GM08714 (cell line): ENCODE data around the gene SENP8.
"Not testable (repeated sequence)": the region's sequence is repeated elsewhere in the genome, so short reads cannot be mapped to it uniquely, and the experiment has no call there.

Source experiments
- H3K4me3 ChIP-seq: fragments of 200-500 bp; sonication (Bioruptor generic); 2 replicates; pipeline ENCODE4 v1.5.1; 2014; ENCODE audit warnings: mild to moderate bottlenecking, low read length, inconsistent platforms
- ZNF274 ChIP-seq: IDR thresholded peaks from 2 replicates; pipeline ENCODE4 v1.6.1; 2012; ENCODE audit warnings: mild to moderate bottlenecking, low read depth, low read length

Gene SENP8

DNA sequence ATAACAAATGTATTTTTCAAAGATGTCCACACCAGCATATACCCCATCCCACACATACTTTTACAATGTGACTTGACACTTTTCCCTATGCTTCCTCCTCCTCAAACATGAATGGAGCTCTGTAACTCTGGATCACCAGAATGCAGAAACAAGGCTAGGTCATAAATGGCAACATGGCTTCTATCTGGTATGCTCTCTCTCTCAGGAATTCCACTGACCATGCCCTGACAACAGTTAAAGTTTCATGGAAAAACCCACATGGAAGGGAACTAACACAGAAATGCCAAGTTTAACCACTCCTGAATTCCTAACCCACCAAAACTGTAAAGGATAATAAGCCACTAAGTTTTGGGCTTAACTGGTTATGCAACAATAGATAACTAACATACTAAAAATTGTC, 20.2 kb upstream of the SENP8 start:
- H3K4me3 ChIP-seq: no peak overlapping the region
- TF ChIP-seq ZNF274: no peak

GRCh38 chr15:72099155-72099554, 19.0 kb upstream of the SENP8 start:
- no peak overlapping the region for H3K4me3 ChIP-seq
- no peak for TF ChIP-seq ZNF274

DNA sequence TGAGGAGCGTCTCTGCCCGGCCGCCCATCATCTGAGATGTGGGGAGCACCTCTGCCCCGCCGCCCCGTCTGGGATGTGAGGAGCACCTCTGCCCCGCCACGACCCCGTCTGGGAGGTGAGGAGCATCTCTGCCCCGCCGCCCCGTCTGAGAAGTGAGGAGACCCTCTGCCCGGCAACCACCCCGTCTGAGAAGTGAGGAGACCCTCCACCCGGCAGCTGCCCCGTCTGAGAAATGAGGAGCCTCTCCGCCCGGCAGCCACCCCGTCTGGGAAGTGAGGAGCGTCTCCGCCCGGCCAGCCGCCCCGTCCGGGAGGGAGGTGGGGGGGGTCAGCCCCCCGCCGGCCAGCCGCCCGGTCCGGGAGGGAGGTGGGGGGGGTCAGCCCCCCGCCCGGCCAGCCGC, 17.7 kb upstream of the SENP8 start:
- H3K4me3 ChIP-seq: not testable (repeated sequence)

- TF ChIP-seq ZNF274: no peak
- no peak overlapping the region for H3K4me3 ChIP-seq
Measured at GRCh38 chr15:72105111-72105510, 13.1 kb upstream of the SENP8 start.

- TF ChIP-seq ZNF274: no peak
Measured at GRCh38 chr15:72106068-72106467, 12.1 kb upstream of the SENP8 start.

GRCh38 chr15:72110355-72110754, 7.8 kb upstream of the SENP8 start:
- TF ChIP-seq ZNF274: no peak
- H3K4me3 ChIP-seq: no peak overlapping the region

More at GRCh38 chr15:72106068-72106467, 12.1 kb upstream of the SENP8 start:
- no peak overlapping the region for H3K4me3 ChIP-seq

GRCh38 chr15:72112116-72112515, 6.1 kb upstream of the SENP8 start:
- H3K4me3 ChIP-seq: no peak overlapping the region
- TF ChIP-seq ZNF274: no peak

DNA sequence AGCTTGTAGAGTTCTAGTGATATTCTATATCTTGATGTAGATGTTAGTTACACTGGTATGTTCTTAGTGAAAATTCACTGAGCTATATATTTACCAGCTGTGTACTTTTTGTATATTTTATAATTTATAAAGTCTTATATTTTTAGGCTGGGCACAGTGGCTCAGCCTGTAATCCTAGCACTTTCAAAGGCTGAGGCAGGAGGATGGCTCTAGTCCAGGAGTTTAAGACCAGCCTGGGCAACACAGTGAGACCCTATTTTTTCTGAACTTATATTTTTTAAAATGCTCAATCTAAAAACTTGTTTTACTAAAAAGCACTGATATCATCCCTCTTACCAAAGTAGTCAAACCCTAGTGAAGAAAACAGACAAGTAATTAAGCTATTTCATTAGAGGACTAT, 5.4 kb upstream of the SENP8 start:
- H3K4me3 ChIP-seq: no peak overlapping the region
- no peak for TF ChIP-seq ZNF274

DNA sequence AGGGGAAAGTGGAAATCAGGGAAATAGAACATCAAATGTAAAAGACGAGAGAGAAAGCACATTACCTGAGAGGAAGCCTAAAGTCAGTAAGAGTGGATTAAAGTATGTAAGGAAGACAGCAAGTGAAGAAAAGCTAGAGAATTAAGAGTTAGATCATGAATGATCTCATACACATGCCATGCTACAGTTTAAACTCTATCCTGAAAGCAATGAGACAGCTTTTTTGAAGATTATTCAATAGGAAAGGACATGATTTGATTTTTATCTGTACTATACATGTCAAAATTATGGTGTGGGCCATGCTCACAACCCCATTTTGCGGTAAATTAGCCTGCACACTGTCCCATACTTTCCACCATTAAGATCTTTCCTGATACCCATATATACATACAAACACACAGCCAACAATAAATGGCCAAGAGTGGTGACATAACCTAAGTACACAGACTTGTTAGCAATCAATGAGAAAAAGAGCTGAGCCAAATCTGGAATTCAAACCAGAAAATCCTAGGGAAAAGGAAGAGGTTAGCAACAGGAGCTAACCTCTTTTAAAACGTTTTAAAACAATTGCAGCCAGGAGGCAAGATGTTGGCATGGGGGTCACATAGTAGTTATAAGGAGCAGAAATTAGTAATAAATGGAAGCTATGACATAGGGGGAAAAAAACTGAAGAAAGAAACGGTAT, 4.7 kb upstream of the SENP8 start:
- no peak overlapping the region for H3K4me3 ChIP-seq
- no peak for TF ChIP-seq ZNF274

GRCh38 chr15:72116731-72117485, 1.3 kb upstream of the SENP8 start:
- TF ChIP-seq ZNF274: no peak
- peak overlapping the region; percentile 78 for H3K4me3 ChIP-seq

GRCh38 chr15:72117486-72118016, 652 bp upstream of the SENP8 start:
- H3K4me3 ChIP-seq: peak overlapping the region; percentile 78
- TF ChIP-seq ZNF274: no peak

DNA sequence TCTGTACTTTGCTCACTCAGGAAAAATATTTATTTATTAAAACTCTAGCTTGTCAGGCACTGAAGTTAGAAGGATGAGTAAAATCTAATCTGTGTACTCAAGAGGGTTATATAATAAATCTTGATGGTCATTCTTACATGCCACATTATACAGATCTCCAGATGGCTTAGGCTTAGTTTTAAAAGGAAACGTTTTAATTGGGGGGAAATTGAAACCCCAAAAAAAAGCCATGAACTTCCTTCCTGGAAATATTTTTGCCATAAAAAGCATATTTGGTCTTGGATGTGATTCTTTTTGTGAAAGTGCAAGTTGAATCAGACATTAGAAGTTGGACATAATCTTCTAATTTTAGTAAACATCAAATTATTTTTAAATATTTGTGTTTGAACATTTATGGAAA, 6.0 kb downstream of the SENP8 start:
- no peak for TF ChIP-seq ZNF274
- H3K4me3 ChIP-seq: no peak overlapping the region

DNA sequence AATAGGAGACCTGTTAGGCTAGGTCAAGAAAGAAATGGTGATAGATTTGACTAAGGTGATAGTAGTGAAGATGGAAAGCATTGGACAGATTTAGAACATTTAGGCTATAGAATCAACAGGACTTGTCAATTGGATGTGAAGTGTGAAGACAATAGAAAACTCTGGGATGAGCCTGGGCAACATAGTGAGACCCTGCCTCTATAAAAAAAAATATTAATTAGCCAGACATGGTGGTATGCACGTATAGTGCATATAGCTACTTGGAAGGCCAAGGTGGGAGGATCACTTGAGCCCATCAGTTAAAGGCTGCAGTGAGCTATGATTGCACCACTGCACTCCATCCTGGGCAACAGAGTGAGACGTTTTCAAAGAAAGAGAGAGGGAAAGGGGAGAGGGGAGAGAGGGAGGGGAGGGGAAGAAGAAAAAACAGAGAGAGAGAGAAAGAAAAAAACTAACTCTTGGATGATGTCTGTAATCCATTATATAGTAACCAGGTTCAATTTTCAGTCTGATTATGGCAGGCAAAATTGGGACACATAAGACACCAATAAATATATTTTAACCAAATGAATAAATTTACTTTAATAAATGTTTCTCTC, 9.6 kb downstream of the SENP8 start:
- no peak overlapping the region for H3K4me3 ChIP-seq
- TF ChIP-seq ZNF274: no peak

DNA sequence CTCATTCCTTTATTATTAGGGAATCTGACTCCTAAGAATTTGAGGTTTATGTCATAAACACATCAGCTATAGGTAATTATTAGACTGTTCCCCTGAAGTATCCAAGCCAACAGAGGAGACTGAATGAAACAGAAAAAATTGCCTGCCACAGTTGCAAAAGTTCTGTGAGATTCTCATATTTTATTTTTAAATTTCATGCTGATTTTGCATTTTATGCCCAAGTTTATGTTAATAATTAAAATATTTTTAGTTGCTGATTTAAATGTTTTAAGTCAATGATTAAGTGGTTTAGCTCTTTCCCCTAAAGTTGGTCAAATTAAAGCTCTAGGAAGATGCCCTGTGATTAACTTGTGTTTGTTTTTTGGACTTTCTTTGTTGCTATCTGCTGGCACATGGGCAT, 10.2 kb downstream of the SENP8 start:
- TF ChIP-seq ZNF274: no peak
- no peak overlapping the region for H3K4me3 ChIP-seq

GRCh38 chr15:72130272-72130671, 12.1 kb downstream of the SENP8 start:
- no peak for TF ChIP-seq ZNF274

More at GRCh38 chr15:72130272-72130671, 12.1 kb downstream of the SENP8 start:
- H3K4me3 ChIP-seq: no peak overlapping the region
